Panc1 (cell line): ENCODE results near the gene VANGL2. TPM values are rescaled to one million over a fixed set of nuclear protein-coding genes. Genes with fewer than 3 reads are reported as not detected.

Source experiments
- ATAC-seq: fragments of 200-7000 bp; cut with Tn5 transposase; 2 replicates; pipeline ENCODE4 v1.9.1; 2020; ENCODE audit warnings: mild to moderate bottlenecking, moderate library complexity
- BruUV-seq: library from RNA; stranded (reverse); fragments of 400-500 nt; replicated peaks from 2 replicates; lab custom pipeline; 2021; lab: Mats Ljungman, UMichigan
- CTCF ChIA-PET: fragments of 300-600 bp; sonication (Branson Sonifier 250); formaldehyde crosslinking; loops from one replicate; lab custom pipeline; 2022; ENCODE audit warnings: antibody characterized with exemption; lab: Charles Lee
- POLR2A ChIA-PET: fragments of 300-600 bp; sonication (Branson Sonifier 250); formaldehyde crosslinking; loops from one replicate; lab custom pipeline; 2022; ENCODE audit warnings: antibody characterized with exemption; lab: Charles Lee
- DNase-seq: peaks from one replicate; pipeline ENCODE4 v3.0.0-alpha.2; 2010; ENCODE audit warnings: low read depth, low spot score
- H3K27ac ChIP-seq: 2 replicates; pipeline ENCODE4 v1.5.1; 2011; ENCODE audit warnings: mild to moderate bottlenecking, low read length, inconsistent platforms
- H3K27me3 ChIP-seq: fragments of 200-500 bp; sonication (Bioruptor generic); 2 replicates; pipeline ENCODE4 v1.6.0; 2014; ENCODE audit warnings: low read length, inconsistent platforms; ENCODE audit not compliant: control insufficient read depth, insufficient read depth
- H3K36me3 ChIP-seq: fragments of 200-500 bp; sonication (Bioruptor generic); 2 replicates; pipeline ENCODE4 v1.5.1; 2014; ENCODE audit warnings: inconsistent platforms, mild to moderate bottlenecking, low read length, moderate library complexity; ENCODE audit not compliant: control insufficient read depth, insufficient read depth
- H3K4me1 ChIP-seq: 2 replicates; pipeline ENCODE4 v1.5.1; 2011; ENCODE audit warnings: inconsistent platforms, mild to moderate bottlenecking, low read length, moderate library complexity; ENCODE audit not compliant: control insufficient read depth, insufficient read depth
- H3K4me3 ChIP-seq, 2 experiments: 2 replicates each; pipeline ENCODE4 v1.5.1; 2011 to 2012; ENCODE audit warnings: low read depth in 2 of 2, low read length in 2 of 2, mild to moderate bottlenecking in 2 of 2, inconsistent platforms in 1 of 2, moderate library complexity in 1 of 2
- H3K9me3 ChIP-seq: fragments of 200-500 bp; sonication (Bioruptor generic); 2 replicates; pipeline ENCODE4 v1.5.1; 2014; ENCODE audit warnings: low read depth, mild to moderate bottlenecking, inconsistent platforms, low read length, moderate library complexity; ENCODE audit not compliant: control insufficient read depth, insufficient read depth
- POLR2AphosphoS5 ChIP-seq: IDR thresholded peaks from 2 replicates; pipeline ENCODE4 v1.6.1; 2012; ENCODE audit warnings: mild to moderate bottlenecking, low read depth, low read length, moderate library complexity
- SIN3A ChIP-seq: IDR thresholded peaks from 2 replicates; pipeline ENCODE4 v1.6.1; 2012; ENCODE audit warnings: low read depth, mild to moderate bottlenecking, low read length, moderate library complexity, borderline replicate concordance; ENCODE audit not compliant: insufficient read depth
- TCF7L2 ChIP-seq: IDR thresholded peaks from 2 replicates; pipeline ENCODE4 v1.6.1; 2011; ENCODE audit warnings: mild to moderate bottlenecking, low read depth, low read length, inconsistent platforms
- in situ Hi-C: cut with HindIII; loops from 2 replicates; pipeline ENCODE4 v1.10.0; 2016; ENCODE audit warnings: low sequenced_read_pairs, low pct_unique_long_range_greater_than_20kb
- intact Hi-C: fragments of 100-400 bp; cut with micrococcal nuclease; formaldehyde crosslinking; loops from one replicate; pipeline ENCODE4 v1.10.0; 2022; ENCODE audit not compliant: unreplicated experiment
- total RNA-seq: library from RNA; stranded (reverse); gene quantifications from one replicate; pipeline ENCODE4 v1.2.1, GENCODE V29; 2021; ENCODE audit not compliant: unreplicated experiment
- TF ChIP-seq, protein P1 (sequence below): fragments of 450-650 bp; IDR thresholded peaks from 2 replicates; pipeline ENCODE4 v1.5.1; 2017; ENCODE audit warnings: mild to moderate bottlenecking
- TF ChIP-seq, protein P2 (sequence below), 2 experiments: IDR thresholded peaks; 2 replicates each; pipeline ENCODE4 v1.6.1; 2011 to 2012; ENCODE audit warnings: low read depth in 2 of 2, control low read depth in 1 of 2, low read length in 1 of 2, mild to moderate bottlenecking in 1 of 2, moderate library complexity in 1 of 2; ENCODE audit not compliant: insufficient read depth in 1 of 2

VANGL2 gene
- total RNA-seq, 1 experiment from 2014 or later, result 0.10 TPM

- ChIA-PET CTCF (interaction anchor here (0.6 kb wide), 1 partner anchor 257 kb away, joined by 3 read pairs; no protein-coding TSS in a partner anchor), POLR2A (interaction anchor here (0.6 kb wide), 1 partner anchor 671 kb away, joined by 3 read pairs; no protein-coding TSS in a partner anchor)
- Histone ChIP-seq H3K27ac (peak overlapping the region; percentile 34; the same call in 1 of the 2 replicates), H3K4me1 (no peaks in the 10 kb centered on the region), H3K36me3 (no peaks in the 10 kb centered on the region), H3K9me3 (no peaks in the 10 kb centered on the region), H3K4me3 (no peak overlapping the region), H3K27me3 (no peaks in the 10 kb centered on the region)
- intact Hi-C loops, result no loop called here
- in situ Hi-C loops, result no loop called here
- DNase-seq (no peak), ATAC-seq (no peak)
- BruUV-seq, result no TSS peak
- no peak for TF ChIP-seq SIN3A
- TF ChIP-seq, protein P1, sequence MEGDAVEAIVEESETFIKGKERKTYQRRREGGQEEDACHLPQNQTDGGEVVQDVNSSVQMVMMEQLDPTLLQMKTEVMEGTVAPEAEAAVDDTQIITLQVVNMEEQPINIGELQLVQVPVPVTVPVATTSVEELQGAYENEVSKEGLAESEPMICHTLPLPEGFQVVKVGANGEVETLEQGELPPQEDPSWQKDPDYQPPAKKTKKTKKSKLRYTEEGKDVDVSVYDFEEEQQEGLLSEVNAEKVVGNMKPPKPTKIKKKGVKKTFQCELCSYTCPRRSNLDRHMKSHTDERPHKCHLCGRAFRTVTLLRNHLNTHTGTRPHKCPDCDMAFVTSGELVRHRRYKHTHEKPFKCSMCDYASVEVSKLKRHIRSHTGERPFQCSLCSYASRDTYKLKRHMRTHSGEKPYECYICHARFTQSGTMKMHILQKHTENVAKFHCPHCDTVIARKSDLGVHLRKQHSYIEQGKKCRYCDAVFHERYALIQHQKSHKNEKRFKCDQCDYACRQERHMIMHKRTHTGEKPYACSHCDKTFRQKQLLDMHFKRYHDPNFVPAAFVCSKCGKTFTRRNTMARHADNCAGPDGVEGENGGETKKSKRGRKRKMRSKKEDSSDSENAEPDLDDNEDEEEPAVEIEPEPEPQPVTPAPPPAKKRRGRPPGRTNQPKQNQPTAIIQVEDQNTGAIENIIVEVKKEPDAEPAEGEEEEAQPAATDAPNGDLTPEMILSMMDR, result no peak
- no peak for TF ChIP-seq POLR2AphosphoS5
- TF ChIP-seq TCF7L2, result no peak
- TF ChIP-seq, protein P2, sequence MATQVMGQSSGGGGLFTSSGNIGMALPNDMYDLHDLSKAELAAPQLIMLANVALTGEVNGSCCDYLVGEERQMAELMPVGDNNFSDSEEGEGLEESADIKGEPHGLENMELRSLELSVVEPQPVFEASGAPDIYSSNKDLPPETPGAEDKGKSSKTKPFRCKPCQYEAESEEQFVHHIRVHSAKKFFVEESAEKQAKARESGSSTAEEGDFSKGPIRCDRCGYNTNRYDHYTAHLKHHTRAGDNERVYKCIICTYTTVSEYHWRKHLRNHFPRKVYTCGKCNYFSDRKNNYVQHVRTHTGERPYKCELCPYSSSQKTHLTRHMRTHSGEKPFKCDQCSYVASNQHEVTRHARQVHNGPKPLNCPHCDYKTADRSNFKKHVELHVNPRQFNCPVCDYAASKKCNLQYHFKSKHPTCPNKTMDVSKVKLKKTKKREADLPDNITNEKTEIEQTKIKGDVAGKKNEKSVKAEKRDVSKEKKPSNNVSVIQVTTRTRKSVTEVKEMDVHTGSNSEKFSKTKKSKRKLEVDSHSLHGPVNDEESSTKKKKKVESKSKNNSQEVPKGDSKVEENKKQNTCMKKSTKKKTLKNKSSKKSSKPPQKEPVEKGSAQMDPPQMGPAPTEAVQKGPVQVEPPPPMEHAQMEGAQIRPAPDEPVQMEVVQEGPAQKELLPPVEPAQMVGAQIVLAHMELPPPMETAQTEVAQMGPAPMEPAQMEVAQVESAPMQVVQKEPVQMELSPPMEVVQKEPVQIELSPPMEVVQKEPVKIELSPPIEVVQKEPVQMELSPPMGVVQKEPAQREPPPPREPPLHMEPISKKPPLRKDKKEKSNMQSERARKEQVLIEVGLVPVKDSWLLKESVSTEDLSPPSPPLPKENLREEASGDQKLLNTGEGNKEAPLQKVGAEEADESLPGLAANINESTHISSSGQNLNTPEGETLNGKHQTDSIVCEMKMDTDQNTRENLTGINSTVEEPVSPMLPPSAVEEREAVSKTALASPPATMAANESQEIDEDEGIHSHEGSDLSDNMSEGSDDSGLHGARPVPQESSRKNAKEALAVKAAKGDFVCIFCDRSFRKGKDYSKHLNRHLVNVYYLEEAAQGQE (IDR thresholded peaks at IDR 0.05; ENCODE audit: insufficient read depth in 1 of 2, low read depth in 2 of 2, low read length in 1 of 2), result no peak
These were observed 38.0 kb upstream of the VANGL2 start for GRCh38 chr1:160362168-160362957.

DNA sequence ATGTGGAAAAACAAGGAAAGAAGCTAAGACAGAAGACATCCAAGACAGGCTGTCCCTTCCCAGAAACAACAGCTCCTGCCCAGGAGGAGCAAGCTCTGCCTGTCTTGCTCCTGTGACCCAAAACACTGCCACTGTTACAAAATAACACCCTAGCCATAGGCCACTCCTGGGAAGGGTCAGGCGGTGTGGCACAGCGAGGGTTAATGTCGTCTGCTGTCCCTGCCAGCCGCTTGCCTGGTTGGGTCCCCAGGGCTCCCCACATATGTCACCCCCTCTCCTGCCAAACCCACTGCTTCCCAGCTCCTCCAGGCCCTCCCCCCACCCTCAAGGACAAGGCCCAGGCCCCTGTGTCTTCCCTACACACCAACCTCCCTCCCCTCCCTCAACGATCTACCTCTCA lies 37.4 kb upstream of the VANGL2 start:
- POLR2A ChIA-PET, result no interaction called here
- CTCF ChIA-PET, result interaction anchor here (1.4 kb wide), 1 partner anchor 9 kb away, joined by 3 read pairs; no protein-coding TSS in a partner anchor

More for the DNA sequence above, 37.4 kb upstream of the VANGL2 start:
- no TSS peak for BruUV-seq
- Histone ChIP-seq H3K36me3 (no peaks in the 10 kb centered on the region), H3K4me1 (no peaks in the 10 kb centered on the region), H3K9me3 (no peaks in the 10 kb centered on the region), H3K27me3 (no peaks in the 10 kb centered on the region), H3K27ac (no peak overlapping the region), H3K4me3 (no peak overlapping the region)
- intact Hi-C loops, result no loop called here
- ATAC-seq (0 out of 2 replicates have a peak, but pooled peaks have one; percentile 31), DNase-seq (no peak)
- in situ Hi-C loops, result no loop called here
- TF ChIP-seq SIN3A (no peak), POLR2AphosphoS5 (no peak), TCF7L2 (no peak)
- TF ChIP-seq, protein P1, result no peak
- TF ChIP-seq, protein P2 (IDR thresholded peaks at IDR 0.05; ENCODE audit: insufficient read depth in 1 of 2, low read depth in 2 of 2, low read length in 1 of 2), result no peak
